GM23338 (cell line): ENCODE results near the gene CNOT1.

Source experiments
- CREB1 ChIP-seq: fragments of 250-450 bp; sonication (Bioruptor Pico); IDR thresholded peaks from 2 replicates; pipeline ENCODE4 v1.5.0; 2020; ENCODE audit warnings: low read depth, mild to moderate bottlenecking, moderate library complexity
- CTCF ChIP-seq, 2 experiments: fragments of 200-600 bp in 1 of 2; sonication (generic) in 1 of 2; conservative IDR thresholded peaks; 2 replicates each; pipeline versions ENCODE4 v1.5.1 to v1.6.1; 2016 to 2017; ENCODE audit warnings: antibody characterized with exemption in 2 of 2, low read depth in 2 of 2, mild to moderate bottlenecking in 2 of 2, moderate library complexity in 1 of 2
- EZH2 ChIP-seq: fragments of 200-600 bp; sonication (generic); IDR thresholded peaks from one replicate; pipeline ENCODE4 v1.8.0; 2017; ENCODE audit warnings: antibody characterized with exemption, mild to moderate bottlenecking, low read depth; ENCODE audit not compliant: unreplicated experiment
- EZH2phosphoT487 ChIP-seq: fragments of 200-600 bp; sonication (generic); IDR thresholded peaks from one replicate; pipeline ENCODE4 v1.8.1; 2018; ENCODE audit warnings: antibody characterized with exemption; ENCODE audit not compliant: unreplicated experiment
- JUNB ChIP-seq: IDR thresholded peaks from one replicate; pipeline ENCODE4 v1.6.1; 2016; ENCODE audit warnings: antibody characterized with exemption; ENCODE audit not compliant: unreplicated experiment
- POLR2AphosphoS5 ChIP-seq: IDR thresholded peaks from 2 replicates; pipeline ENCODE4 v1.6.1; 2016; ENCODE audit warnings: antibody characterized with exemption, low read depth
- REST ChIP-seq: IDR thresholded peaks from one replicate; pipeline ENCODE4 v1.6.1; 2018; ENCODE audit warnings: antibody characterized with exemption; ENCODE audit not compliant: unreplicated experiment
- STAT1 ChIP-seq: IDR thresholded peaks from one replicate; pipeline ENCODE4 v1.6.1; 2016; ENCODE audit warnings: antibody characterized with exemption; ENCODE audit not compliant: unreplicated experiment
- ZNF114 ChIP-seq: fragments of 250-450 bp; sonication (Bioruptor Pico); IDR thresholded peaks from 2 replicates; pipeline ENCODE4 v1.5.0; 2020; ENCODE audit warnings: mild to moderate bottlenecking, moderate library complexity

GRCh38 chr16:58497468-58497867, 132.2 kb downstream of the CNOT1 start:
- TF ChIP-seq EZH2phosphoT487 (no peak), EZH2 (no peak), CTCF (conservative IDR thresholded peaks at IDR 0.05; ENCODE audit: low read depth in 2 of 2) (no peak), JUNB (no peak), POLR2AphosphoS5 (no peak), CREB1 (CRISPR knock-in tag) (no peak), ZNF114 (CRISPR knock-in tag) (no peak), REST (no peak), STAT1 (no peak)
